ENCODE measurements around the gene RAPGEF1. TPM values are rescaled to one million over a fixed set of nuclear protein-coding genes. Genes with fewer than 3 reads are reported as not detected.

RAPGEF1 gene
- total RNA-seq, 2 experiments from 2014 or later: 118 to 243 TPM

DNA sequence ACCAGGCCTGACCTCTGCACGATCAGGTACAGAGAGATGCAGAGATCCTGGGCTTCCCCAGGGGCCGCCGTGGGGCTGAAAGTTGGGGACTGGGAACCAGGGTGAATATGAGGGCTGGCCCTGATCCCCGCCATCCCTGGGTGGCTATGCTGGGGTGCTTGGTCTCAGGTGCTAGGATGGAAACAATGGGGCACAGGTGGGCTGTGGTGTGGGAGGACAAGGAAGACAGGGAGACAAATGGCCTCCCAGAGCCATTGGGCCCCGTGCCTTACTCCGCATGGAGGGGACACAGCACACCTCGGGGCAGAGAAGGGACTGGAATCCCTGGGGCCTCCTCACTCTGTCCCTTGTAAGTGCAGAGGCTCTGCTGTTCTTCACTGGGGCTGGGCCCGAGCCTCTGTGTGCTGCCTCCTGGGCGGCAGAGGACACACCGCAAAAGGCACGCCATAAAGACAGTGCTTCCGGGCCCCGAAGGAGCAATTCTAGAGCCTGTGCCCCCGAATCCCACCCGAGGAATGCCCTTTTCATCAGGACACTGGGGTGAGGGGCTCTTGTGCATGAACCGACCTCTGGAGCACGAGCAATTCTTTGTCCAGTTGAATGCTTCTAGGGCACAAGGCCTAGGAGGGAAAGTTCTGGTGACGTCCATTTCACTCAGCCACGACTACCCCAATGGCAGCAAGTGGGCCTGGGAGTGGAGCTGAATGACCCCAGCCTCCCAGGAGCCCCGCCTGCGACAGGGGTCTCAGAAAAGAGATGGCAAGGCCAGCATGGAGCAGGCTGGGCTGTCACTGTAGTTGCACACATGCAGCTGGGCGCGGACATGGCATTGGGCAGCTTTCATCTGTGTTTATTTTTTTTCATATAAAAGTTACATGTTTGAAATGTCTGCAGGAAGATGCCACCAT is 163.7 kb downstream of the RAPGEF1 start:
- Histone ChIP-seq H3K9me3 (ENCODE audit: low read length) (no peaks in the 10 kb centered on the region), H3K9me2 (ENCODE audit: insufficient read depth, low read length) (no peaks in the 10 kb centered on the region), H3K27ac (ENCODE audit: low read depth, low read length, poor library complexity, severe bottlenecking) (no peak overlapping the region), H4K20me1 (ENCODE audit: insufficient read depth, low read length) (no peaks in the 10 kb centered on the region), H3K4me2 (ENCODE audit: low read length) (no peak overlapping the region), H2AFZ (ENCODE audit: low read length) (no peak overlapping the region), H3K36me3 (ENCODE audit: insufficient read depth, low read length) (peaks cover 96% of the 10 kb centered on the region), H3K79me2 (ENCODE audit: insufficient read depth, low read depth, low read length) (no peaks in the 10 kb centered on the region), H3K4me1 (ENCODE audit: insufficient read depth, low read length, poor library complexity, severe bottlenecking) (peaks cover 9% of the 10 kb centered on the region), H3K4me3 (ENCODE audit: low read depth, low read length, poor library complexity, severe bottlenecking) (no peak overlapping the region)
- POLR2A ChIA-PET: no interaction called here
- BruUV-seq (replicated peaks): no TSS peak
- DNase-seq (ENCODE audit: low spot score): no peak
- intact Hi-C loops (cut with micrococcal nuclease; ENCODE audit: unreplicated experiment): no loop called here
- CTCF ChIA-PET (ENCODE audit: unreplicated experiment): no interaction called here
- TF ChIP-seq, protein P1, sequence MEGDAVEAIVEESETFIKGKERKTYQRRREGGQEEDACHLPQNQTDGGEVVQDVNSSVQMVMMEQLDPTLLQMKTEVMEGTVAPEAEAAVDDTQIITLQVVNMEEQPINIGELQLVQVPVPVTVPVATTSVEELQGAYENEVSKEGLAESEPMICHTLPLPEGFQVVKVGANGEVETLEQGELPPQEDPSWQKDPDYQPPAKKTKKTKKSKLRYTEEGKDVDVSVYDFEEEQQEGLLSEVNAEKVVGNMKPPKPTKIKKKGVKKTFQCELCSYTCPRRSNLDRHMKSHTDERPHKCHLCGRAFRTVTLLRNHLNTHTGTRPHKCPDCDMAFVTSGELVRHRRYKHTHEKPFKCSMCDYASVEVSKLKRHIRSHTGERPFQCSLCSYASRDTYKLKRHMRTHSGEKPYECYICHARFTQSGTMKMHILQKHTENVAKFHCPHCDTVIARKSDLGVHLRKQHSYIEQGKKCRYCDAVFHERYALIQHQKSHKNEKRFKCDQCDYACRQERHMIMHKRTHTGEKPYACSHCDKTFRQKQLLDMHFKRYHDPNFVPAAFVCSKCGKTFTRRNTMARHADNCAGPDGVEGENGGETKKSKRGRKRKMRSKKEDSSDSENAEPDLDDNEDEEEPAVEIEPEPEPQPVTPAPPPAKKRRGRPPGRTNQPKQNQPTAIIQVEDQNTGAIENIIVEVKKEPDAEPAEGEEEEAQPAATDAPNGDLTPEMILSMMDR (conservative IDR thresholded peaks at IDR 0.05; ENCODE audit: low read length): no peak
- TF ChIP-seq EZH2phosphoT487 (IDR thresholded peaks at IDR 0.05; ENCODE audit: borderline replicate concordance, low read depth, low read length): no peak

DNA sequence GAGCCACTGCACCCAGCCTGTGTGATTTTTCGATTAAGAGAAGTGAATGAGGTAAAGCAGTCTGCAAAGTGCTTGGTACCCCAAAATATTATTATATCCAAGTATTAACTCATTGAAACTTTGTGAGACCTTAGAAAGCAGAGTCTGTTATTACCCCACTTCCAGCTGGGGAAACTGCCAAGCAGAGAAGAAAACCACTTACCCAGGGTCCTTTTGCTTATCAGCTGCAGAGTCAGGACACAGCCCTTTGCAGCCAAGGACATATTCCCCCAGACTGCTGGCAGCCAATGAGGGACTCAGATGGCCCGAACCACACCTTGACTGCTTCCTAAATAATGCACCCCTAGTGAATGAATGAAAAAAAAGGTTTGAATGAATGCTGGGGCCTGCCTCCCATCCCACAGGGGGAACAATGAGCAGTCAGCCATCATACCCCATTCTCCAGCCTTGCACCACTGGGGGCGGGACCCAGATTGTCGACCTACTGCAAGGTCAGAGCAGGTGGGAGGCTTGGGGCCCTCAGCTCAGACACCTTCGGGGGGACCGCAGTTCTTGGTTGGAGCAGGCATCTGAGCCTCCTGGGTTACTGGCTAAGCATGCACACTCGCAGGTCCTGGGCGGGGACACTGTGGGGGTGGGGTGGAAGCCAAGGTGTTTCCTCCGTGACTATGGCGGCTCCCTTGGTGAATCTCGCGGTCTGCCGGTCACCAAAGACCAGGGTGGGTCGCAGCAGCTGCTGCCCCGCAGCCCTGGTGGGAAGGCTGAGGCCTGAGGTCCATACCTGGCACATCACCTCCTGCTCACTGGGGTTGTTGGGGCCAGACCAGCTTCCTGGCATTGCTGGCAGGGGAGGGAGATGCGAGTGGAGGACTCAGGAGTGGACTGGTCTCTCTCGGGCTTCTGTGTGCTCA is 164.9 kb downstream of the RAPGEF1 start:
- TF ChIP-seq, protein P1 (conservative IDR thresholded peaks at IDR 0.05; ENCODE audit: low read length): no peak
- TF ChIP-seq EZH2phosphoT487 (IDR thresholded peaks at IDR 0.05; ENCODE audit: borderline replicate concordance, low read depth, low read length): no peak
- CTCF ChIA-PET (ENCODE audit: unreplicated experiment): no interaction called here
- Histone ChIP-seq H3K36me3 (ENCODE audit: insufficient read depth, low read length) (peaks cover 94% of the 10 kb centered on the region), H3K79me2 (ENCODE audit: insufficient read depth, low read depth, low read length) (no peaks in the 10 kb centered on the region), H2AFZ (ENCODE audit: low read length) (no peak overlapping the region), H3K4me2 (ENCODE audit: low read length) (no peak overlapping the region), H3K27ac (ENCODE audit: low read depth, low read length, poor library complexity, severe bottlenecking) (no peak overlapping the region), H3K4me3 (ENCODE audit: low read depth, low read length, poor library complexity, severe bottlenecking) (no peak overlapping the region), H3K4me1 (ENCODE audit: insufficient read depth, low read length, poor library complexity, severe bottlenecking) (peaks cover 9% of the 10 kb centered on the region), H4K20me1 (ENCODE audit: insufficient read depth, low read length) (no peaks in the 10 kb centered on the region), H3K9me3 (ENCODE audit: low read length) (no peaks in the 10 kb centered on the region), H3K9me2 (ENCODE audit: insufficient read depth, low read length) (no peaks in the 10 kb centered on the region)
- BruUV-seq (replicated peaks): no TSS peak
- no peak for DNase-seq (ENCODE audit: low spot score)
- intact Hi-C loops (cut with micrococcal nuclease; ENCODE audit: unreplicated experiment): no loop called here
- POLR2A ChIA-PET: interaction anchor here (0.7 kb wide), 1 partner anchor 28 kb away, joined by 3 read pairs; no protein-coding TSS in a partner anchor
